ENCODE data around the gene ELK4.

ELK4 gene

DNA sequence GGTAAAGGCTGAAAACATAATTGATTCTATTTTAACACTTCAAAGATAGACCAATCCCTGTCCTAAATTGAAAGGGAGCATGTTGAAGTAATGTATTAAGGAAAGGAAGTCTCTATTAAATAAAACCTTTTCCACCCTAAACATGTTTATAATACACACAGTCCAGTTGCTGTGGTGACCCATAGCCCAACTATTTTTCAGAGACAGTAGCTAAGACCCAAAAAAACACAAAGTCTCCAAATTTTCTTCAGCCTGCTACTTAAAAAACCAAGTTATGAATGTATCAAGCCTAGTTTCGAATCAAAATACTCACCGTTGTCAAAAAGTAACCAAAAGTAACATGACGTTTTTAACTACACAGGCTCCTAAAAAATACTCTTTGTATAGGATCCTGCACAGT is 1.6 kb downstream of the ELK4 start:
- no peak for DNase-seq (ENCODE audit: low spot score)

GRCh38 chr1:205629751-205630150 is 2.1 kb downstream of the ELK4 start:
- no peak for DNase-seq (ENCODE audit: low spot score)

- no peak for DNase-seq (ENCODE audit: low spot score)
Measured at GRCh38 chr1:205627956-205628355, 3.9 kb downstream of the ELK4 start.

DNA sequence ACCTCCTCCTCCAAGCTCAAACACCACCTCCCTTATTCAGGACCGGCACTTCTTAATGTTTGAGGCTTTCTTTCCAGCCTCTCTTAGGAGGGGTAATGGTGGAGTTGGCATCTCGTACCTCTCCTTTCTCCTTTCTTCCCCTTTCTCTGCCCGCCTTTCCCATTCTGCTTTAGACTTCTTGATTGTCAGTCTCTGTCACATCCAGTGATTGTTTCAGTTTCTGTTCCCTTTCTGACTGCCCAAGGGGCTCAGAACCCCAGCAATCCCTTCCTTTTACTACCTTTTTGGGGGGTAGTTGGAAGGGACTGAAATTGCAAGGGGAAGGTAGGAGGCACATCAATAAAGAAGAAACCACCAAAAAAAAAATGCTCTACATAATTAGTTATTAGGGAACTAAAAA is 5.6 kb downstream of the ELK4 start:
- DNase-seq (ENCODE audit: low spot score): no peak

DNA sequence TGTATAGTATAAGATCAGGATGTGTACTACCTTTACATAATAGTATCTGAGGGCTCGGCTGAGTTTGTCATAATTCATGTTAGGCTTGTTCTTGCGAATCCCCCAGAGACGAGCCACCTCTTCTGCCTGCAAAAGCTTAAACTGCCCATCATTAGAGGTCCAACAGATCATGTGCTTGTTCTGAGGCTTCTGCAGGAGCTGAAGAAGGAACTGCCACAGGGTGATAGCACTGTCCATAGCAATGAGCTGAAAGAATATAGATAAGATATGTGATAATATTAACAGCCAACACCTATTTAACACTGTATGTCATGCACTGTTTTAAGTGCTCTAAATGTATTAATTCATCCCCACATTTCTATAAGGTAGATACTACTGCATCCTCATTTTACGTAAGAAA is 8.2 kb downstream of the ELK4 start:
- no peak for DNase-seq (ENCODE audit: low spot score)

GRCh38 chr1:205620269-205620668 is 11.5 kb downstream of the ELK4 start:
- DNase-seq (ENCODE audit: low spot score): no peak

GRCh38 chr1:205619376-205619775 is 12.4 kb downstream of the ELK4 start:
- no peak for DNase-seq (ENCODE audit: low spot score)

GRCh38 chr1:205616563-205617293 is 15.1 kb downstream of the ELK4 start:
- no peak for DNase-seq (ENCODE audit: low spot score)

GRCh38 chr1:205615789-205616188 is 16.0 kb downstream of the ELK4 start:
- DNase-seq (ENCODE audit: low spot score): no peak

DNA sequence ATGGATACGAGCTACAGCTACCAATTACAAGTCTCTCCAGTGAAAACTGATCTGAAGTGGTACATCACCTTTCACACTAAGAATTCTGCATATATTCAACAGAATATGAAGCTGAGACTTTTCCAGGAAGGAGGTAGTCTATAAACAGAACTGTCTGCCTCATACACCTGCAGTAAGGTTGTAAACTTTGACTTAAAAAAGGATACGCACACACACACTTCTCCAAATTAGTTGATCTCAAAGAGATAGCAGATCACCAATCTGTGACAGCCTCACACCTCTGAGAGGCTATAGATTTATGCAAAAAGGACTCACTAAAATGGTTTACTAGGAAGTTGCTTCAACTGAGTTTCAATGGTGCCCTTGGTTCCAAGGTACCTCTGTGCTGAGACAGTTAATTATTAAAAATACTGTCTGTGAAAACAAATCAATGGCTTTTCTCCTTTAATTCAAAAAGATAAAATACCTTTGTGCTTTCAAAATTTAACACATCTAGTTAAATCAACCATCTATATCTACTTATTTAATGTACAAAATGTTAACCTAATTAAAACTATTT is 17.9 kb downstream of the ELK4 start:
- no peak for DNase-seq (ENCODE audit: low spot score)

- no peak for DNase-seq (ENCODE audit: low spot score)
Measured at GRCh38 chr1:205612556-205612955, 19.3 kb downstream of the ELK4 start.

DNA sequence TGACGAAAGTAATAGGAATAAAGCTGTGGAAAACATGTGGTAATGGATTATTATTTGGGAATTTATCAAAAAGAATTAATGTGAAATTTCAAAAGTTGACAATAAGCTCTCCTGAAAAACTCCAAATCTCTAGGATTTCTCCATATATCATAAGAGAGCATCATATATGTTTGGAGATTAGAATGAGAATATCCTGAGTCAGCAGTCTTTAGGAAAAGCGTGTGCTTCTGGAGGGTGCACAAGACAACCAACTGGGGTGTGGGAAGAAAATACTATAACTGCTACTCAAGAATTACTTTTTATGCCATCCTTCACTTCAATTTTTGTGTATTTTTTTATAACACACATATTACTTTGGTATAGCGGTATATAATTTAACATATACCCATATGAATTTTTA is 19.7 kb downstream of the ELK4 start:
- DNase-seq (ENCODE audit: low spot score): no peak

- DNase-seq (ENCODE audit: low spot score): no peak
Measured at GRCh38 chr1:205610901-205611466, 20.8 kb downstream of the ELK4 start.

DNA sequence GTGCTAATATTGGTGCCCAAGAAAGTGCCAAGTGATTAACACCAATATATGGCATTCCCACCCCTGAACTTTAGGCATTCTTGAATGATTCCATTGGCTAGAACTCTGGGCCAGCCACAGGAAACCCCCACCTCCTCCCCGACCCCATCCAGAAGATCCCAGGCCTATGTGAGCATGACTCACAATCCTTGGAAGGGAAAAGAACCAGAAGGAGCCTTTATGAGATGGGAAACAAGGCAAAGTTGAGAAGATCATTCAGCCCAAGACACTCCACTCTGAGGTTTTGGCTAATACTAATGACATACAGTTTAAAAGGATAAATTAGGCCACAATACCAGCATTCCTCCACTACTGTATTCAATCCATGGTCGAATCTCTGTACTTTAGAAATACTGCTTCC is 21.8 kb downstream of the ELK4 start:
- no peak for DNase-seq (ENCODE audit: low spot score)

DNA sequence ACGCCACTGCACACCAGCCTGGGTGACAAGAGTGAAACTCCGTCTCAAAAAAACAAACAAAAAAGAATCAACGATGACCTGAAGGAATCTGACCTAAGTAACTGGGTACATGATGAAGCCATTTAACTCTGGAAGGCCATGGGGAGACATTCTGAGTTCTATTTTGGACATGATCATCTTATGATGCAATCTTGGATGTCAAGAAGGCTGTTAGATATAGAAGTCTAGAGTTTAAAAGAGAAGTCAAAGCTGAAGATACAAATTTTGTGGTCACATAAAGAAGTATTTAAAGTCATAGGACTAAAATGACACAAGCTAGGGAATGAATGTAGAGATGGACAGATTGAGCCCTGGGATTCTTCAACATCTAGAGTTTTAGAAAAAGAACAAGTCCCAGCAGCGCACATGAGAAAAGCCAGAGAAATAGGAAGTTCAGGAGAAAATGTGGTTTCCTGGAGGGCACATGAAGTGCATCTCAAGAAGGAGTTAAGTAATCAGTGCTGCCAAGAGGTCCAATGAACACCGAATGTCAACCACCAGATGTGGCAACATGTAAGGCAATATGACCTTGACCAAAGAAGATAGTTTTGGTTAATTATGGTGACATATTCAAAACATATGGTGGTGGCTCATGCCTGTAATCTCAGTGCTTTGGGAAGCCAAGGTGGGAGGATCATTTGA is 26.8 kb downstream of the ELK4 start:
- DNase-seq (ENCODE audit: low spot score): no peak

GRCh38 chr1:205604059-205604458 is 27.8 kb downstream of the ELK4 start:
- DNase-seq (ENCODE audit: low spot score): no peak

DNA sequence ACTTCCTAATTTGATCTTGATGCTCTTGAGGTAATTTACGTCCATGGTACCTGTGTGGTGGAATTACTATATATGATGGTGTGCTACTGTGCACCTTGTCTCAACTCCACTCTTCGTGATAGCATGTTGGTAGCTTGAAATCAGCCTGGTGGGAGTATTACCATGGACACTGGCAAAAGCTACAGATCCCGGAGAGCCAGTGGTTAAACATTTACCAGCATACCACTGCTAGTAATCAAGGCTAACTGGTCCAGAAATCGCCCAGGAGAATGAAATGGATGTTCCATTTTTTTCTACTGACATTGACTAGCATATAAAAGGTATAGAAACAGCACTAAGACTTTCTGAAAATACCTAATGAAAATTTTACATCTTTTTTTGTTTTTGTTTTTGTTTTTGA is 30.6 kb downstream of the ELK4 start:
- DNase-seq (ENCODE audit: low spot score): no peak

DNA sequence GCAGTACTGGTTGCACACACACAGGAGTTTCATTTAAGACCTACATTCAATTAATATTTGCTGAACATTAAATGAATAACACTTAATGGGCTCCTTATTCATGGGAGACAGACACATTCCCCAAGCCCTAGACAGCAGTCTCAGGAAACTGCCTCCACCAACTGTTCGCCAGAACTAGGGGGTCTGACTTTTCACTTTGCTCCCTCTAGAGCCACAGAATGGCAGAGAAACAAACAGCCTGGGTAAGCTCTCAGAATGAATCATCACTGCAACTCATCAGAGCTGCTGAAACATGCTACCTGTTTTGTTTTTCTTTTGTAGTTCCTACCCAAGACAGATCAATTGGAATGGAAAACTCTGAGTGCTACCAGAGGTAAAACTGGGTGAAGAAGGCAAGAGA is 31.7 kb downstream of the ELK4 start:
- DNase-seq (ENCODE audit: low spot score): no peak

DNA sequence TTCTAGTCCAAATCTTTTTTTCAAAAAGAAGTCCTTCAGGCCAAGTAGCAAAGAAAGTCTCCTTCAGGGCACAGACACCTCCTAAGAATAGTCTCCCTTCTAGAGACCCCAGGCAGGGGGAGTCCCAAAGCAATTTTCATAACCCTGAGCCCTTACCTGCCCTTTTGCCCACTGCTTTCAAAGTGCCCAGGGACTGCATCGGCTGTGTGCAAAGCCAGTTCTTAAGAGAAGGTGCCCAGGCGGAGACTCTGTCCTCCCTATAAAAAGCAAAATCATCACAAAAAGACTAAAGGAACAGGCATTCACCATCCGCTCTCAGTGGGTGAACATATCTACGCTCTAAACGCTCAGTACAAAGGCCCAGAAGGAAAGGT is 32.2 kb downstream of the ELK4 start:
- DNase-seq (ENCODE audit: low spot score): no peak

DNA sequence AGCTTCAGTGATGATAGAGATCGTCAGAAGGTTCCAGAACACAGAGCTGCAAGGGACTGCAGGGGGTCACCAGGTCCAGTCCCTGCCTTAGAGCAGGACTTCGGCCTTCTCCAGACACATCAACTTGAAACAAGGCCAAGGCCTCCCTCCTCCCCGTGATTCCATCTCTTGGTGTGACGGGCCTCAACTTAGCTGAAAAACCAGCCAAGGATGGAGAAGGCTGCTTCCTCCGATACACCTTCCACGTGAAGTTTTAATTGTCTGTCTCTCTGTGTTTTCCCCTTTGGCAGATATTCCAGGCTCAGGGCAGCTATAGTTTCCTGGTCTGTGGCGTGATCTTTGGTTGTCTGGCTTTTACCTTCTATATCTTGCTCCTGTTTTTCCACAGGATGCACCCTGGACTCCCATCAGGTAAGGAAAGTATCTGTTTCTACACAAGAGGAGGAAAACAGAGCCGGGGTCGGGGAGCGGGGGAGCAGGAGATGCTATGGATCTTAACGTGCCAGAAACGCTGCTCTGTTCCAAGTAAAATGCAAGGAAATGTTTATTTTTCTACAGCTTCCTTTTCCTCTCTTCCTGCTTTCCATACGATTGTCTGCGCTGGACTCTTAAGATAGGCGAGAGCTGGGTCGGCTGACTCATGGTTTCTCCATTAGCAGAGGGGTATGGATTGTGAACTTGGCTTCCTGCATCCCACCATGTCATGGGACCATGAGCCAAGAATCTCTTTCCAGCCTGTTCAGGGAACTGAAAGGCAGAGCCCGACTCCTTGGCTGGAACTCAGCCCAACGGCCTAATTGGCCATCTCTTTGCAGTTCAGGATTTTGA is 32.8 kb downstream of the ELK4 start:
- DNase-seq (ENCODE audit: low spot score): no peak

DNA sequence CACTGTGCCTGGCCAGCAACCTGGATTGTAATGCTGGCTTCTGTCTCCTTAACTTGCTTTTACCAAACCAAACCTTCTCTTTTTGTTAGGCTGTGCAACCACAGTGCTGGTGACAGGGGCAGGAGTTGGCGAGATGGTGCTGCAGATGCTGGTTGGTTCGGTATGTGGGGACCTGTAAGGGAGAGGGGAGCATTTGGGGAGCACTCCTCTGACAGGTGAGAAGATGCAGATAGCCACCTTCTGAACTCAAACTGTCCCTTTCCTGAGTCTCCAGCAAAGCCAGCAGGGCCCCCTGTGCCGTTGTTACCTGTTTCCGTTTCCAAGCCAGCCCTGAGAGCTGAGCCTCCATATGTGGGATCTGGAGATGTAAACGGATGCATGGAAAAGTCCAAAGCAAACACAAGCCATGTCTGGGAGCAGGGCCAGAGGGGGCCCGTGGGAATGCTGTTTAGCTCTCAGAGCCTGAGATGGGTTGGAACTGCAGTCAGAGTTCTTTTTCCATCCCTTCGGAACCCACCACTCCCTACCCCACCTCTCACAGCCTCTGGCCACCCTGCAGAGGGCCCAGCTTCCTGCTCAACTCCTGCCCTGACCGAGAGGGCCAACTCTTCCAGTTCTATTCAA is 34.0 kb downstream of the ELK4 start:
- DNase-seq (ENCODE audit: low spot score): no peak

- DNase-seq (ENCODE audit: low spot score): no peak
Measured at GRCh38 chr1:205596876-205597275, 34.9 kb downstream of the ELK4 start.

Measured in ecto neural progenitor cell (in vitro differentiated cells).